Aorta (tissue), 5 donors: ENCODE data around the gene NMNAT2. TPM values are rescaled to one million over a fixed set of nuclear protein-coding genes. Genes with fewer than 3 reads are reported as not detected.
A peak's percentile ranks its signal among the peaks of the same experiment; 100 is the strongest.

Experiments
- ATAC-seq: fragments of 200-7000 bp; cut with Tn5 transposase; one replicate; pipeline ENCODE4 v1.9.1; 2022; ENCODE audit warnings: moderate library complexity; ENCODE audit not compliant: low FRiP score
- DNase-seq, 2 donors: peaks; one replicate each; pipeline ENCODE4 v3.0.0-alpha.2; 2020
- H3K27ac ChIP-seq, 2 donors: one replicate each; pipeline ENCODE4 v1.5.1; 2013; ENCODE audit warnings: low read length in 2 of 2, mild to moderate bottlenecking in 2 of 2, moderate library complexity in 2 of 2, control low read depth in 1 of 2, inconsistent platforms in 1 of 2, low read depth in 1 of 2
- H3K27me3 ChIP-seq, 2 donors: one replicate each; pipeline ENCODE4 v1.6.1; 2013; ENCODE audit warnings: control low read depth in 1 of 2, low read length in 1 of 2, mild to moderate bottlenecking in 1 of 2, moderate library complexity in 1 of 2; ENCODE audit not compliant: insufficient read depth in 2 of 2, control insufficient read depth in 1 of 2
- H3K36me3 ChIP-seq, 2 donors: one replicate each; pipeline ENCODE4 v1.6.1; 2013; ENCODE audit warnings: control low read depth in 1 of 2, low read length in 1 of 2, mild to moderate bottlenecking in 1 of 2; ENCODE audit not compliant: insufficient read depth in 2 of 2, control insufficient read depth in 1 of 2
- H3K4me1 ChIP-seq, 2 donors: one replicate each; pipeline ENCODE4 v1.6.1; 2013; ENCODE audit warnings: low read length in 2 of 2, control low read depth in 1 of 2, mild to moderate bottlenecking in 1 of 2, moderate library complexity in 1 of 2; ENCODE audit not compliant: insufficient read depth in 2 of 2, control insufficient read depth in 1 of 2
- H3K4me3 ChIP-seq, 2 donors: one replicate each; pipeline ENCODE4 v1.5.1; 2013; ENCODE audit warnings: low read length in 2 of 2, control low read depth in 1 of 2, mild to moderate bottlenecking in 1 of 2
- H3K9me3 ChIP-seq: one replicate; pipeline ENCODE4 v1.6.1; 2013; ENCODE audit warnings: mild to moderate bottlenecking, low read length; ENCODE audit not compliant: control insufficient read depth
- WGBS, 2 donors: extraction: QIAGEN DNeasy Blood & Tissue Kit; methylation state at CpG; one replicate each; pipeline ENCODE4 v1.1.7; 2013; 5-methylcytosine and 5-hydroxymethylcytosine counted together
- intact Hi-C, 2 donors: fragments of 100-400 bp; cut with DNase I; formaldehyde crosslinking; loops; one replicate each; pipeline versions ENCODE4 v1.14.2 to v1.15.0; 2022
- polyA plus RNA-seq, 2 donors: library from polyadenylated mRNA; stranded (reverse); fragments of 200-250 nt; gene quantifications; one replicate each; pipeline ENCODE4 v1.2.3, GENCODE V29; 2013
- total RNA-seq, 2 donors: library from RNA; stranded (reverse); fragmentation: NEBNext Ultra II Directional; extraction: Animal tissue kit (Norgen Biotek cat#: 25700); gene quantifications; one replicate each; pipeline ENCODE4 v1.2.1, GENCODE V29; 2021
- donor health status: healthy with polysubstance abuse.
- donor health status: Bipolar disorder and iron deficiency.
- donor health status: DM: no; HTN: no; CAD: no.
- donor health status: DM: no; HTN: no; CAD: no.
- donor health status: DM: yes; HTN: yes; CAD: no.

Gene NMNAT2
- total and polyA plus RNA-seq, 4 donors = 0.25 to 2.8 (median 1.3) TPM; not detected in 1

DNA sequence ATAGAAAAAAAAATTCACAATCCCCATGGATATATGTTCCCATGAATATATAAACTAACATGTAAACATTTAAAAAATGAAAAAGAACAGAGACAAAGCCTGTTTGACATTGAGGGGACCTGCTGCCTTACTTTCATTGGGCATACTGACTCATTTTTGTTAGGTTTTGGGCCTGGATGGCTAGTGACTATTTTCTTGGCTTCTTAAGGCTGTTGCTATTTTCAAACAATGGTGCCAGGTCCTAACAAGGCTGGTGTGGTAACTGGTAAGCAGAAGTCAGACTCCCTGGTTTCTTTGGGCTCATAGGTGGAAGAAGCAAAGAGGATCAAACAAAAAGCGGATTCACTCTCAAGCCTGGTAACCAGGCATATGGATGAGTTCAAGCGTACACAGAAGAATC is 181.1 kb downstream of the NMNAT2 start:
- 95 to 98% methylated on average over 2 of the region's 2 CpGs for WGBS, 2 donors
- Histone ChIP-seq H3K4me3 (no peak overlapping the region), H3K9me3 (no peaks in the 10 kb centered on the region), H3K4me1 (no peaks in the 10 kb centered on the region), H3K27me3 (no peaks in the 10 kb centered on the region), H3K36me3 (no peaks in the 10 kb centered on the region), H3K27ac (no peak overlapping the region)
- DNase-seq = no peak
- no peak for ATAC-seq
- intact Hi-C loops = loop anchor here (10.0 kb wide), 2 partner anchors 78 to 102 kb away; no protein-coding TSS in a partner anchor

DNA sequence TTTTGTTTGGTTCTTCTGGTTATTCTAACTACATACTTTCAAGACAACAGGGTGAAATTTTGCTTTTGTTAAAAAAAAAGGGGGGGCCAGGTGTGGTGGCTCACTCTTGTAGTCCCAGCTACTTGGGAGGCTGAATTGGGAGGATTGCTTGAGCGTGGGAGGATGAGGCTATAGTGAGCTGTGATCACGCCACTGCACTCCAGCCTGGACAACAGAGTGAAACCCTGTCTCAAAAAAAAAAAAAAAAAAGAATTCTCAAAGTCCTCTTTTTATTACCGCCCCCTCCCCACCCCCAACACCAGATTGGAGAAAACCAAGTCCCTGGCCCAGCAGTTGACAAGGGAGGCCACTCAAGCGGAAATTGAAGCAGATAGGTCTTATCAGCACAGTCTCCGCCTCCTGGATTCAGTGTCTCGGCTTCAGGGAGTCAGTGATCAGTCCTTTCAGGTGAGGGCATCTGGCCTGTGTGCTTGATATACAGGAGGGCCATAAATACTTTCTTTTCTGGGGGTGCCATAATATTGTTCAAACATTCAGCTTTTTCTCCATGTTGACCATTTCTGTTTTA is 181.9 kb downstream of the NMNAT2 start:
- WGBS, 2 donors = 89 to 91% methylated on average over 6 of the region's 6 CpGs
- DNase-seq (no peak), ATAC-seq (no peak)
- no peaks in the 10 kb centered on the region for H3K9me3 ChIP-seq
- no peak overlapping the region for H3K27ac ChIP-seq
- H3K4me1 ChIP-seq = no peaks in the 10 kb centered on the region
- H3K4me3 ChIP-seq = no peak overlapping the region
- intact Hi-C loops = loop anchor here (10.0 kb wide), 2 partner anchors 79 to 101 kb away; no protein-coding TSS in a partner anchor
- H3K27me3 ChIP-seq = no peaks in the 10 kb centered on the region
- H3K36me3 ChIP-seq = no peaks in the 10 kb centered on the region

- H3K27me3 ChIP-seq = no peaks in the 10 kb centered on the region
- intact Hi-C loops = loop anchor here (10.0 kb wide), 2 partner anchors 79 to 101 kb away; no protein-coding TSS in a partner anchor
- ATAC-seq (no peak), DNase-seq (no peak)
- H3K36me3 ChIP-seq = no peaks in the 10 kb centered on the region
- no peaks in the 10 kb centered on the region for H3K9me3 ChIP-seq
- 85 to 87% methylated on average over 14 of the region's 14 CpGs for WGBS, 2 donors
- H3K27ac ChIP-seq = no peak overlapping the region
- no peak overlapping the region for H3K4me3 ChIP-seq
- H3K4me1 ChIP-seq = no peaks in the 10 kb centered on the region
These were observed 182.7 kb downstream of the NMNAT2 start for GRCh38 chr1:183235503-183235902.

- no peaks in the 10 kb centered on the region for H3K36me3 ChIP-seq
- WGBS, 2 donors = 12 to 15% methylated on average over 15 of the region's 15 CpGs
- H3K27me3 ChIP-seq = no peaks in the 10 kb centered on the region
- DNase-seq (peak in 1 of 2 donors; percentile 78), ATAC-seq (peak; percentile 90)
- no peaks in the 10 kb centered on the region for H3K4me1 ChIP-seq
- peak overlapping the region; percentile 16 to 68 for H3K4me3 ChIP-seq
- H3K9me3 ChIP-seq = no peaks in the 10 kb centered on the region
- intact Hi-C loops = loop anchor here (5.0 to 10.0 kb wide), 5 partner anchors 53 to 273 kb away; partner anchors contain the start of gene LAMC1 (in 1 of the 2)
- peak overlapping the region in 1 of 2 donors; percentile 94 for H3K27ac ChIP-seq
These were observed 183.3 kb downstream of the NMNAT2 start for GRCh38 chr1:183234660-183235476.

- Histone ChIP-seq H3K27ac (no peak overlapping the region), H3K27me3 (no peaks in the 10 kb centered on the region), H3K36me3 (no peaks in the 10 kb centered on the region), H3K4me3 (no peak overlapping the region), H3K4me1 (no peaks in the 10 kb centered on the region), H3K9me3 (no peaks in the 10 kb centered on the region)
- intact Hi-C loops = loop anchor here (5.0 to 10.0 kb wide), 5 partner anchors 51 to 271 kb away; partner anchors contain the start of gene LAMC1 (in 1 of the 2)
- ATAC-seq (no peak), DNase-seq (no peak)
These were observed 185.1 kb downstream of the NMNAT2 start for GRCh38 chr1:183233113-183233512.

DNA sequence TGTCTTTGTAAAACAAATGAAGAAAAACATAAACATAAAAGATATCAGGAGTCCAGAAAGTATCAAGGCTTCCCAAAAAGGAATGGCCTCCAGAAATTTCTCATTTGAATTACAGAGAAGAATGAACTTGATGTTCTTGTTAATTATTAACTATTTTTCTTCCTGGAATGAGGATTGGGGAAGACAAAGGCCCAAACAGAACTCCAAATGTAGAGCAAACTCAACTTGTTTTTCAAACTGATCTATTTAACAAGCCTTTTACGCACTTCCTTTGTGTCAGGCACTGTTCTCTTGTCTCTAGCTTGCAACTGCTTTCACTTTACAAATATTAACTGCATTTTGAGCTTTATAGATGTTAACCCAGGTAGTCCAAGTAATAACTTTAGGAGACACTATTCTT is 186.6 kb downstream of the NMNAT2 start:
- no peaks in the 10 kb centered on the region for H3K27me3 ChIP-seq
- H3K4me1 ChIP-seq = no peaks in the 10 kb centered on the region
- DNase-seq (no peak), ATAC-seq (no peak)
- H3K36me3 ChIP-seq = no peaks in the 10 kb centered on the region
- 94% methylated on average over 1 of the region's 1 CpG for WGBS, 2 donors
- intact Hi-C loops = loop anchor here (5.0 to 10.0 kb wide), 5 partner anchors 49 to 269 kb away; partner anchors contain the start of gene LAMC1 (in 1 of the 2)
- no peak overlapping the region for H3K4me3 ChIP-seq
- no peaks in the 10 kb centered on the region for H3K9me3 ChIP-seq
- H3K27ac ChIP-seq = no peak overlapping the region

- 92 to 95% methylated on average over 2 of the region's 2 CpGs for WGBS, 2 donors
- H3K27me3 ChIP-seq = no peaks in the 10 kb centered on the region
- no peak for DNase-seq
- H3K9me3 ChIP-seq = no peaks in the 10 kb centered on the region
- intact Hi-C loops = loop anchor here (5.0 to 10.0 kb wide), 5 partner anchors 48 to 268 kb away; partner anchors contain the start of gene LAMC1 (in 1 of the 2)
- H3K4me3 ChIP-seq = no peak overlapping the region
- no peak overlapping the region for H3K27ac ChIP-seq
- no peak for ATAC-seq
- H3K4me1 ChIP-seq = no peaks in the 10 kb centered on the region
- H3K36me3 ChIP-seq = no peaks in the 10 kb centered on the region
These were observed 187.8 kb downstream of the NMNAT2 start for GRCh38 chr1:183230413-183230812.

GRCh38 chr1:183228347-183229220 is 189.6 kb downstream of the NMNAT2 start:
- intact Hi-C loops = no loop called here
- Histone ChIP-seq H3K27ac (no peak overlapping the region), H3K9me3 (no peaks in the 10 kb centered on the region), H3K4me3 (no peak overlapping the region), H3K4me1 (no peaks in the 10 kb centered on the region), H3K27me3 (no peaks in the 10 kb centered on the region), H3K36me3 (no peaks in the 10 kb centered on the region)
- DNase-seq (no peak), ATAC-seq (no peak)
- 88 to 90% methylated on average over 13 of the region's 13 CpGs for WGBS, 2 donors
